Neural crest cell (in vitro differentiated cells): ENCODE measurements around the gene PTPRM. TPM values are rescaled to one million over a fixed set of nuclear protein-coding genes. Genes with fewer than 3 reads are reported as not detected.

Source experiments
- DNase-seq: peaks from one replicate; pipeline ENCODE4 v3.0.0; 2021; ENCODE audit warnings: low read depth, mixed read lengths, low spot score
- H3K27ac Mint-ChIP-seq: one replicate; pipeline ENCODE4 v1.8.0; 2021; ENCODE audit warnings: mild to moderate bottlenecking, mixed read lengths; ENCODE audit not compliant: unreplicated experiment
- H3K27me3 Mint-ChIP-seq: 2 replicates; pipeline ENCODE4 v1.8.0; 2021; ENCODE audit warnings: low read depth, mild to moderate bottlenecking, mixed read lengths
- H3K36me3 Mint-ChIP-seq: 2 replicates; pipeline ENCODE4 v1.8.0; 2021; ENCODE audit warnings: low read depth, mild to moderate bottlenecking, mixed read lengths
- H3K4me1 Mint-ChIP-seq: 2 replicates; pipeline ENCODE4 v1.8.0; 2021; ENCODE audit warnings: mixed read lengths
- H3K4me3 Mint-ChIP-seq: one replicate; pipeline ENCODE4 v1.8.0; 2021; ENCODE audit warnings: mild to moderate bottlenecking, mixed read lengths
- H3K9me3 Mint-ChIP-seq: 2 replicates; pipeline ENCODE4 v1.8.0; 2021; ENCODE audit warnings: mixed read lengths
- CTCF ChIP-seq: fragments of 200-600 bp; sonication (generic); conservative IDR thresholded peaks from 2 replicates; pipeline ENCODE4 v1.5.0; 2021; ENCODE audit warnings: antibody characterized with exemption, mild to moderate bottlenecking
- total RNA-seq: library from RNA; stranded (reverse); gene quantifications from 2 replicates; pipeline ENCODE4 v1.2.1, GENCODE V29; 2021

The PTPRM gene
- total RNA-seq, 1 donor from 2014 or later, result 7.7 TPM

GRCh38 chr18:8391068-8391467 is 824.0 kb downstream of the PTPRM start:
- TF ChIP-seq CTCF, result no peak
- Mint-ChIP-seq H3K27ac (no peak overlapping the region), H3K9me3 (no peaks in the 10 kb centered on the region), H3K4me3 (no peak overlapping the region), H3K36me3 (peaks cover 5% of the 10 kb centered on the region), H3K27me3 (no peaks in the 10 kb centered on the region), H3K4me1 (peaks cover 3% of the 10 kb centered on the region)
- DNase-seq, result no peak

- no peak for TF ChIP-seq CTCF
- no peak for DNase-seq
- H3K4me1 Mint-ChIP-seq, result peaks cover 13% of the 10 kb centered on the region
- no peaks in the 10 kb centered on the region for H3K9me3 Mint-ChIP-seq
- no peaks in the 10 kb centered on the region for H3K27me3 Mint-ChIP-seq
- H3K27ac Mint-ChIP-seq, result no peak overlapping the region
- no peaks in the 10 kb centered on the region for H3K36me3 Mint-ChIP-seq
- no peak overlapping the region for H3K4me3 Mint-ChIP-seq
Observed at GRCh38 chr18:8396254-8396653, 829.1 kb downstream of the PTPRM start.

- TF ChIP-seq CTCF, result no peak
- Mint-ChIP-seq H3K4me1 (peaks cover 13% of the 10 kb centered on the region), H3K9me3 (no peaks in the 10 kb centered on the region), H3K27ac (no peak overlapping the region), H3K36me3 (no peaks in the 10 kb centered on the region), H3K4me3 (no peak overlapping the region), H3K27me3 (no peaks in the 10 kb centered on the region)
- no peak for DNase-seq
Observed at GRCh38 chr18:8397034-8397433, 829.9 kb downstream of the PTPRM start.

GRCh38 chr18:8399138-8399537 is 832.0 kb downstream of the PTPRM start:
- no peak for DNase-seq
- Mint-ChIP-seq H3K9me3 (no peaks in the 10 kb centered on the region), H3K36me3 (no peaks in the 10 kb centered on the region), H3K27me3 (no peaks in the 10 kb centered on the region), H3K4me1 (peaks cover 10% of the 10 kb centered on the region), H3K27ac (no peak overlapping the region), H3K4me3 (no peak overlapping the region)
- TF ChIP-seq CTCF, result no peak

GRCh38 chr18:8400193-8400752 is 833.2 kb downstream of the PTPRM start:
- H3K4me3 Mint-ChIP-seq, result no peak overlapping the region
- no peaks in the 10 kb centered on the region for H3K27me3 Mint-ChIP-seq
- H3K27ac Mint-ChIP-seq, result no peak overlapping the region
- peaks cover 10% of the 10 kb centered on the region for H3K4me1 Mint-ChIP-seq
- no peaks in the 10 kb centered on the region for H3K9me3 Mint-ChIP-seq
- no peaks in the 10 kb centered on the region for H3K36me3 Mint-ChIP-seq
- no peak for TF ChIP-seq CTCF
- DNase-seq, result no peak

- H3K9me3 Mint-ChIP-seq, result no peaks in the 10 kb centered on the region
- H3K4me3 Mint-ChIP-seq, result no peak overlapping the region
- no peak for DNase-seq
- H3K4me1 Mint-ChIP-seq, result peaks cover 10% of the 10 kb centered on the region
- no peaks in the 10 kb centered on the region for H3K27me3 Mint-ChIP-seq
- H3K27ac Mint-ChIP-seq, result no peak overlapping the region
- no peak for TF ChIP-seq CTCF
- H3K36me3 Mint-ChIP-seq, result no peaks in the 10 kb centered on the region
Observed at GRCh38 chr18:8400825-8401224, 833.7 kb downstream of the PTPRM start.
